ACC112 (cell line): ENCODE measurements around the gene TLCD5.

Experiments
- H2AFZ ChIP-seq: fragments of 200-600 bp; sonication (generic); one replicate; pipeline ENCODE4 v1.6.0; 2017; ENCODE audit warnings: antibody characterized with exemption, low read length; ENCODE audit not compliant: unreplicated experiment
- H3K27ac ChIP-seq: fragments of 200-600 bp; sonication (generic); 2 replicates; pipeline ENCODE4 v1.5.1; 2014; ENCODE audit warnings: low read depth, mild to moderate bottlenecking, antibody characterized with exemption, low read length, moderate library complexity
- H3K27me3 ChIP-seq: fragments of 200-600 bp; sonication (generic); 2 replicates; pipeline ENCODE4 v1.6.1; 2014; ENCODE audit warnings: mild to moderate bottlenecking, antibody characterized with exemption, low read length, moderate library complexity, mixed read lengths; ENCODE audit not compliant: insufficient read depth
- H3K36me3 ChIP-seq: fragments of 200-600 bp; sonication (generic); 2 replicates; pipeline ENCODE4 v1.6.1; 2016; ENCODE audit warnings: mild to moderate bottlenecking, antibody characterized with exemption, low read length, moderate library complexity, mixed read lengths; ENCODE audit not compliant: insufficient read depth
- H3K4me1 ChIP-seq: fragments of 200-600 bp; sonication (generic); one replicate; pipeline ENCODE4 v1.6.1; 2016; ENCODE audit warnings: low read length, mixed read lengths; ENCODE audit not compliant: insufficient read depth, unreplicated experiment, control insufficient read depth
- H3K4me3 ChIP-seq: fragments of 200-600 bp; sonication (generic); 2 replicates; pipeline ENCODE4 v1.5.1; 2014; ENCODE audit warnings: mild to moderate bottlenecking, low read depth, low read length
- H3K79me2 ChIP-seq: fragments of 200-600 bp; sonication (generic); one replicate; pipeline ENCODE4 v1.6.0; 2016; ENCODE audit warnings: low read length; ENCODE audit not compliant: control insufficient read depth, unreplicated experiment, insufficient read depth

TLCD5 gene

DNA sequence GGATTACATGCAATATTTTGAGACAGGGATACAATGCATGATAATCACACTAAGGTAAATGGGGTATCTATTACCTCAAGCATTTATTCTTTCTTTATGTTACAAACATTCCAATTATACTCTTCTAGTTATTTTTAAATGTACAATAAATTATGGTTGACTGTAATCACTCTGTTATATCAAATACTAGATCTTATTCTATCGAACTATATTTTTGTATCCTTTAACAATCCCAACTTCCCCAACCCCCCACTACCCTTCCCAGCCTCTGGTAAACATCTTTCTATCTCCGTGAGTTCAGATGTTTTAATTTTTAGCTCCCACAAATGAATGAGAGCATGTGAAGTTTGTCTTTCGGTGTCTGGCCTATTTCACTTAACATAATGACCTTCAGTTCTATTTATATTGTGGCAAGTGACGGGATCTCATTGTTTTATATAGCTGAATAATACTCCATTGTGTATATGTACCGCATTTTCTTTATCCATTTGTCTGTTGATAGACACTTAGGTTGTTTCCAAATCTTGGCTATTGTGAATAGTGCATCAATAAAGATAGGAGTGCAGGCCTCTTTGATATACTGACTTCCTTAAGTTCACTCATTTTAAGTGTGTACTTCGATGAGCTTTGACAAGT lies 51.6 kb downstream of the TLCD5 start:
- H3K4me1 ChIP-seq: peaks cover 15% of the 10 kb centered on the region
- no peak overlapping the region for H3K4me3 ChIP-seq
- H3K27me3 ChIP-seq: no peaks in the 10 kb centered on the region
- peaks cover 79% of the 10 kb centered on the region for H3K79me2 ChIP-seq
- H3K27ac ChIP-seq: no peak overlapping the region
- peaks cover 11% of the 10 kb centered on the region for H3K36me3 ChIP-seq
- H2AFZ ChIP-seq: no peak overlapping the region

DNA sequence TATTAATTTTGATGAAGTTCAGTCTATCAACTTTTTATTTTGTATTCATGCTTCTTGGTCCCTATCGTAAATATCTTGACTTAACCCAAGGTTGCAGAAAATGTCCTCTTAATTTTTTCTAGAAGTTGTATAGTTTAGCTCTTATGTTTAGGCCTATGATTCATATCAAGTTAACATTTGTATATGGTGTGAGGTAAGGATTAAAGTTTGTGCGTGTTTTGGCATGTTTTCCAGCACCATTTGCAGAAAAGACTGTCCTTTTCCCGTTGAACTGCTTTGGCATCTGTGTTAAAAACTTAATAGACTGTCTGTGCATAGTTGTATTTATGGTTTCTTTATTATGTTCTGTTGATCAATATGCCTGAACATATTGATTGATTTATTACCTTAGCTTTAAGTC lies 53.4 kb downstream of the TLCD5 start:
- no peak overlapping the region for H2AFZ ChIP-seq
- H3K4me3 ChIP-seq: no peak overlapping the region
- H3K27ac ChIP-seq: no peak overlapping the region
- H3K36me3 ChIP-seq: peaks cover 11% of the 10 kb centered on the region
- H3K79me2 ChIP-seq: peaks cover 85% of the 10 kb centered on the region
- peaks cover 23% of the 10 kb centered on the region for H3K4me1 ChIP-seq
- H3K27me3 ChIP-seq: no peaks in the 10 kb centered on the region

DNA sequence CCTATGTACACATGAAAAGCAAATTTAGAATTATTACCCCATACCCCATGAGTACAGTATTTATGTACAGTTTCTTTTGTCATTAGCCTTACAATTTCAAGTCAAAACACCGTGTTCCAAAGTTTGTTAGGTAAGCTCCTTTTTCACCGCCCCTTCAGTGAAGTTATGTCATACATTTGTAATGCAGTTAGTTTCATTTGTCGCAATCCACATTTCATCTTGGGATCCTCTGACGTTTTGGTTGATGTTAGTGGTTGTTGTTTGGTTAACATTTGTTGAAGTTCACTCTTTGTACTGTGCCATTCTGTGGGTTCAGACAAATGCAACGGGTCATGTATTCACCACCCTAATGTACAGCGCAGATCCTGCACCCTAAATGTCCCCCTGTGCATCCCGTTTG lies 56.3 kb downstream of the TLCD5 start:
- Histone ChIP-seq H3K27ac (no peak overlapping the region), H3K4me3 (peak overlapping the region; percentile 9; the same call in 1 of the 2 replicates), H3K27me3 (no peaks in the 10 kb centered on the region), H2AFZ (no peak overlapping the region), H3K4me1 (peaks cover 47% of the 10 kb centered on the region), H3K79me2 (peaks cover 93% of the 10 kb centered on the region), H3K36me3 (peaks cover 11% of the 10 kb centered on the region)
